Bronchial epithelial cell (primary cell): ENCODE results near the gene FAM107B. TPM values are rescaled to one million over a fixed set of nuclear protein-coding genes. Genes with fewer than 3 reads are reported as not detected.

Experiments used
- DNase-seq: peaks from one replicate; pipeline ENCODE4 v3.0.0-alpha.2; 2010; ENCODE audit warnings: low read depth
- FAIRE-seq: peaks from 2 replicates; lab custom pipeline; 2011; peaks lifted over from hg19 to GRCh38; lab: Jason Lieb, UNC
- H3K27me3 ChIP-seq: 2 replicates; pipeline ENCODE4 v1.5.1; 2011; ENCODE audit warnings: low read length; ENCODE audit not compliant: control insufficient read depth, insufficient read depth
- H3K36me3 ChIP-seq: 2 replicates; pipeline ENCODE4 v1.5.1; 2011; ENCODE audit warnings: low read length; ENCODE audit not compliant: control insufficient read depth, insufficient read depth
- H3K4me3 ChIP-seq: 2 replicates; pipeline ENCODE4 v1.5.1; 2011; ENCODE audit warnings: mild to moderate bottlenecking, low read depth, low read length, control low read depth
- total RNA-seq: library from RNA; depleted of rRNA; stranded (reverse); fragments of >200 nt; gene quantifications from 2 replicates; pipeline ENCODE4 v1.2.1, GENCODE V29; 2014
- TF ChIP-seq, protein P1 (sequence below): IDR thresholded peaks from 2 replicates; pipeline ENCODE4 v1.5.1; 2011; ENCODE audit warnings: mild to moderate bottlenecking, moderate library complexity, low read length, control low read depth, inconsistent platforms; ENCODE audit not compliant: insufficient read depth, severe bottlenecking

The FAM107B gene
- total RNA-seq, 1 donor from 2014 or later: 18.7 TPM

DNA sequence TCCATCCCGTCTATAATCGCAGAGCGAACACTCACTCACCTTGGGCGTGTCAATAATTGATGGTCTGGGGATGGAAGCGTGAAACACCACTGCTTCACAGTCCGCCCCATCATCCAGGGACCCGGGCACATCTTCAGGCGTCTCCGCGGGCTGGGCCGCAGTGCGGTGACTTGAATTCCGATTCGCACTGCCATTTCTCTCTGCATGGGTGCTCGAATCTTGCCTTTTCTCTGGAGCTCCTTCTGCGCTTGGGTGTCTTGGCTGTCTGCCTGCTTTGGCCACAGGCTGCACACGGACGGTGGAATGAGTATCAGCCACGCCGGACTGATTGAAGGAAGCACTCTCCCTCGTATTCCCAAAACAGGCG, 500 bp downstream of the FAM107B start:
- Histone ChIP-seq H3K4me3 (no peak overlapping the region), H3K36me3 (no peaks in the 10 kb centered on the region), H3K27me3 (no peaks in the 10 kb centered on the region)
- TF ChIP-seq, protein P1, sequence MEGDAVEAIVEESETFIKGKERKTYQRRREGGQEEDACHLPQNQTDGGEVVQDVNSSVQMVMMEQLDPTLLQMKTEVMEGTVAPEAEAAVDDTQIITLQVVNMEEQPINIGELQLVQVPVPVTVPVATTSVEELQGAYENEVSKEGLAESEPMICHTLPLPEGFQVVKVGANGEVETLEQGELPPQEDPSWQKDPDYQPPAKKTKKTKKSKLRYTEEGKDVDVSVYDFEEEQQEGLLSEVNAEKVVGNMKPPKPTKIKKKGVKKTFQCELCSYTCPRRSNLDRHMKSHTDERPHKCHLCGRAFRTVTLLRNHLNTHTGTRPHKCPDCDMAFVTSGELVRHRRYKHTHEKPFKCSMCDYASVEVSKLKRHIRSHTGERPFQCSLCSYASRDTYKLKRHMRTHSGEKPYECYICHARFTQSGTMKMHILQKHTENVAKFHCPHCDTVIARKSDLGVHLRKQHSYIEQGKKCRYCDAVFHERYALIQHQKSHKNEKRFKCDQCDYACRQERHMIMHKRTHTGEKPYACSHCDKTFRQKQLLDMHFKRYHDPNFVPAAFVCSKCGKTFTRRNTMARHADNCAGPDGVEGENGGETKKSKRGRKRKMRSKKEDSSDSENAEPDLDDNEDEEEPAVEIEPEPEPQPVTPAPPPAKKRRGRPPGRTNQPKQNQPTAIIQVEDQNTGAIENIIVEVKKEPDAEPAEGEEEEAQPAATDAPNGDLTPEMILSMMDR: no peak
- DNase-seq (no peak), FAIRE-seq (no peak)

DNA sequence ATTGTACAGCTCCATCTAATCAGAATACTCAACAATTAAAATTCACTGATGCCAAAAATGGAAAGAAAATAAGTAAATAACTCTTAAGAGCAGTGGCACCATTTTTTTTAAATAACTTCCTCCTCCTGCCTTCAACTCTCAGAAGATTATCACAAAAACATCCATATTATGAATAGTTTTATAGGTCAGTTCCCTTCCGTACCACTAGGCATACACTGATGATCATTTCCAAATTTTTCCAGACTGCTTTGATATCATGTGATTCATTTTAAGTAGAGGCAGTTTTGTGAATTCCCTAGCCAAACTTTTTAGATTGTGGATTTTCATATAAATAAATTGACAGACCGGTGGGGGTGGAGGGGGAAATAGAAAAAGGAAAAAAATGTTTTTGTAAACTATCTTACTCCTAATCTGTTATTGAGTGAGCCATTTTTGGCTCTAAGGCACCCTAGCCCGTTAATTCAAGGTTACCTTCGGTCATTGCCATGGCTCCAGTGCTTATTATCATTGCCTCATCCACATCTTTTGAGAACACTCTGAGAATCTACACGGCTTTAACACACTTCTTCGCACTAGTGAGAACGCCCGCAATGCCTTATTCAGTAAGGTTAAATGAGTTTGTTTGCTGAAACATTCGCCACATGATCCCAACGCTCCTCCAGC, 1.0 kb downstream of the FAM107B start:
- no peak for DNase-seq
- H3K4me3 ChIP-seq: no peak overlapping the region
- H3K36me3 ChIP-seq: no peaks in the 10 kb centered on the region
- no peaks in the 10 kb centered on the region for H3K27me3 ChIP-seq
- TF ChIP-seq, protein P1: no peak
- FAIRE-seq: no peak

GRCh38 chr10:14772399-14772798, 2.3 kb downstream of the FAM107B start:
- Histone ChIP-seq H3K36me3 (no peaks in the 10 kb centered on the region), H3K4me3 (no peak overlapping the region), H3K27me3 (no peaks in the 10 kb centered on the region)
- FAIRE-seq (no peak), DNase-seq (no peak)
- TF ChIP-seq, protein P1: no peak

GRCh38 chr10:14770927-14771326, 3.8 kb downstream of the FAM107B start:
- DNase-seq (no peak), FAIRE-seq (no peak)
- no peaks in the 10 kb centered on the region for H3K27me3 ChIP-seq
- no peaks in the 10 kb centered on the region for H3K36me3 ChIP-seq
- TF ChIP-seq, protein P1: no peak
- no peak overlapping the region for H3K4me3 ChIP-seq

DNA sequence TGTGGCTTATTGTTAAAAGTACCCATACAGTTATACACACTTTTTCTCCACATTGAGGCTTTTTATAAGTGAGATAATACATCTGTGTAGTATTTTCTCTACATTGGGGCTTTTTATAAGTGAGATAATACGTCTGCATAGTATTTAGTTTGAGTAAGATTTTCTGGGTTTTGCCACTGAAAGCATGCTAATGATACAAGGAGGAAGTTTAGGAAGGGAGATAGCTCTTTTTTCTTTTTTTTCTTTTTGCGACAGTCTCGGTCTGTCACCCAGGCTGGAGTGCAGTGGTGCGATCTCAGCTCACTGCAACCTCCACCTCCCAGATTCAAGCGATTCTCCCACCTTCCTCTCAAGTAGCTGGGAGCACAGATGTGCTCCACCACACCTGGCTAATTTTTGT, 13.3 kb downstream of the FAM107B start:
- TF ChIP-seq, protein P1: no peak
- FAIRE-seq: no peak
- no peaks in the 10 kb centered on the region for H3K36me3 ChIP-seq
- no peak overlapping the region for H3K4me3 ChIP-seq
- H3K27me3 ChIP-seq: no peaks in the 10 kb centered on the region
- no peak for DNase-seq
